NCI-H526 treated with DMSO at 0.1 percent for 48 hours (cell line): Measurements from ENCODE around the gene FAM72C.
"Not testable (repeated sequence)": the region's sequence is repeated elsewhere in the genome, so short reads cannot be mapped to it uniquely, and the experiment has no call there.

Experiments used
- DNase-seq: peaks from one replicate; lab custom pipeline; 2025; lab: John Stamatoyannopoulos, UW

The FAM72C gene

DNA sequence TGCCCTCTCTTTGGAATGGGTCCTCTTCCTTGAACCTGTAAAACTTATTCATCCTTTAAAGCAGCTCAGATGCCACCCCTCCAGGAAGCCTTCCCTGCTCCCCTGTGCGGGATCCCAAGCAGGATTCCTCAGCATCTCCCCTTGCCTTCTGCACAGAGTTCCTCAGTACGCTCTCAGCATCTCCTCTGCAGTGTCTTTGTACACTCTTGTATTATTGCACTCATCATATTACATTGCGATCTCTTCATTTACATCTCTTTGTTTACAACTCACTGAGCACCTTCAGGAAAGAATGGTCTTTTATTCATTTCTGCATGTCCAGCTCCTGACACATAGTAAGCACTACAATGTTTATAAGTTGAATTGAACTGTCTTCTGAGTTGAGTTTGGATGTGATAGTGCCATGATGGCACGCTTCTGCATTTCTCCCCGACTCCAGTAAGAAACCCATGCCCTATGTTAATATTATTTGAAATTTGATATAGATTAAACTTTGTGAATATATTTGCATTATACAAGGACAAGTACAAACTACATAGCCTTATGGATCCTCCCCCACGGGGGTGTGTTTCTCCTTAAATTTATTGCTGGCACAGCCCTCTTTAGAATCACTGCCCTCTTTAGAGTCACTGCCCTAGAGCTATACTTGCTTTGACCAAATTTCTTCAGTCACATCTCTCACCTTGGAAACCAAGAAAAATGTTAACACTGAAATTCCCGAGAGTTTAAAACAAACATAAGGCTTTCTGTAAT, 13.1 kb upstream of the FAM72C start:
- not testable (repeated sequence) for DNase-seq

DNA sequence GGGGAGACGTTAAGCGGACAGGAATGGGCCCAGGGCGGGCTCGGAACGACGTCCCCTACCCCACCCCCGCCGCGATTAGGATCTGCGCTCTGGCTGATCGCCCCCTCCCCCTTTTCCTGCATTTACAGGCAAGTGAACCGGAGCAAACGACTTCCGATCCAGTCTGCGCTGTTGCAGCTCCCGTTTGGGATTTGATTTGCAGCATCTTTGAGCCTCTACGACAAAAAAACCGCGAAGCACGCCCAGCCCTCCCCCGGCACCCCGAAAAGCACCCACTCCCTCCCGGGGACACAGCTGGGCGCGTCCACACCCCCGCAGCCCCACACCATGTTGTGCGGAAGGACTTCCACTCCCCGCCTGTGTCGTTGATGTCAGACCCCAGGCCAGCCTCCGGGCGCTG, 2.6 kb upstream of the FAM72C start:
- not testable (repeated sequence) for DNase-seq

DNA sequence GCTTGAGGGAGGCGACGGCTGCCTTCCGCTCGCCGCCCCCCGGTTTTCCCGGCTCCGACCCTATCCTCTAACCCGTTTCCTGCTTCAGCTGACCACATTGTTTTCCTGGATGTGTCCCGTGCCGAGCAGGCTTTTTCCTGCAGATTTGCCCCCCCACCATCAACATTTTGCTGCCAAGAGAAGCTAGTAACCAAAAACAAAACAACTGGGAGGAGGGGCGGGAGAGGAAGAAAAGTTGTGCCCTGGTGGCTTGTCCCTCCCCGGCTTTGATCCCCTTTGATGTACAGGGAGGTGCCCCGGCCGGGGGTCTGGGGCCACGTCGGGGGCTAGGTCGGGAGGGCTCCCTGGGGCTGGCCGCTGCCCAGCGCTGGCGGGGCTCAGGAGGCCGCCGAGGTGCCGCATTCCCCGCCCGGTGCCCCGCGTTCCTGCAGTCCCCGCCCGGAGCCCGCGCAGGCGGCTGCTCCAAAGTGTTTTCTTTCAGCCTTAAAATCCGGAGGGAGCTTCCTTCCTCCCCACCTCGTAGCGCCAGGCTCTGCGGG, 2.2 kb upstream of the FAM72C start:
- DNase-seq: not testable (repeated sequence)

DNA sequence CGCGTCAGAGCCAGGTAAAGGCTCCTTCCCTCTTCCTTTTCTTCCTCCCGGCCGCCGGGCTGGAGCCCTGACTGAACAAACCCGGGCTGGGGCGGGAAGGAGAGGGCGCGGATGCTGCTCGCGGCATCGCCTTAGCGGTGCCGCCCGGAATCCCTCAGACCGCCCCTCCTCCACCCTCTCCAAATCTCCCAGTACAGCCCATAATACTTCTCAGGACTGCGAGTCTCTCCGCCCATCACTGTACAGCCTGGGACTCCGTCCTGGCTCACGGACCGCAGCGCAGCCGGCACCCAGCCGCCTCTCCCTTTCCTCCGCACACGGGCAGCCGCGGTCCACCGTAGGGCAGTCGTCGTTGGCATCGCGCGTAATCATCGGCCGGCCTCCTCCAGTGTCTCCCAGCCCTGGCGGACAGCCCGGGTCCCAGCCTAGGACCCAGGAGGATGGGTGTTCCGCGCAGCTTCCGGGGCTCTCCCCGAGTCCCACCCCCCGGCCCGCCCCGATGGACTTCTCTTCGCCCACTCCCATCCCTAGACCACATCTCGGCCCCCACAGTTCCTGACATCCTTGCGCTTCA, 1.1 kb upstream of the FAM72C start:
- not testable (repeated sequence) for DNase-seq

DNA sequence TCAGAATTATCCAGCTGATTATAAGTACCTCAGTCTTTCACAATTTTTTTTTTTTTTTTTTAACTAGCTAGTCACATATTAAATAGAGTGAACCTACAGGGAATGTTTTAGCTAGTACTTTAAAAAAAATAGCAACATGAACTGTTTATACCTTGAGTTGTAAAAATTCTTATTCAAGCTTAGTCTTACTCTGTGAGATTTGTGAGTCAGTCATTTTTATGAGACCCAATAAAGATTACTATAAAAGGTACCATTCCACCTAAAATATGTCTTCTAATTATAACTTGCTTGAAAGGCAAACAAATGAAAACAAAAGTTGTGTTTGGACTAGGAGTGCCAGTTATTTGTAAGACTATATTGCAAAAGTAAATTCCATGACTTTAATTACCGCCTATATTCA, 5.9 kb downstream of the FAM72C start:
- not testable (repeated sequence) for DNase-seq

DNA sequence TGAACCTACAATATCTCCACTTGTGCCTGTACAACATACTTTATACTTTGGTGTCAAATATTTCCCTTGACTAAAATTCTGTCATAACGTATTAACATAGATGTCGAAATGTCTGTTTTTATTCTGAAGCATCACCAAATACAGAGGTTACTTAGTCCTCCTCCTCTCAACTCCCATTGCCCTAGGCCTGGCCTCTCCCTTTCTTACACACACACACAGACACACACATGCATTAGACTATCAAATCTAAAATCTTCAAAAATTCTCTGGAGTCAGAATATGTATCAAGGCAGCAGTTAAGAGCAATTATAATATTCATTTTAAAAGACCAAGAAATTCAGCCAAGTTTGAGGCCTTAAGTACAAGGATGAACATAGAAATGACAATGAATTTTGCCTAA, 7.5 kb downstream of the FAM72C start:
- DNase-seq: not testable (repeated sequence)

DNA sequence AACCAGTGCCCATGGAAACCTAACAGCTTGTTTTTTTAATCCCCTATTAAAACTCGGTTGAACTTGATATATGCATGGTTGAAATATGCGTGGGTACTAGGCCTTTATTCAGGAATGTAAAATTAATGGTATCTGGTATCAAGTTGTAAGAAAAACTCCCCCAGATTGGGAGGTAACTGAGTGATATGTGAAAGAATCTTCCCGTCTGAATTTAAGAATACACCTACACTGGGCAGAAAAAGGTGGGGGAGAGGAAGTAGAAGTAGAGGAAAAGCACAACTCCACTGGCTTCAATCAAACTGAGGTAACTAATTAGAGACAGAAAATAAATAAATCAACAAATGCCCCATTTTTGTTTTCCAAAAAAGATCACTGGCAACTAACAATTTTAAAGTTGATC, 15.9 kb downstream of the FAM72C start:
- not testable (repeated sequence) for DNase-seq

DNA sequence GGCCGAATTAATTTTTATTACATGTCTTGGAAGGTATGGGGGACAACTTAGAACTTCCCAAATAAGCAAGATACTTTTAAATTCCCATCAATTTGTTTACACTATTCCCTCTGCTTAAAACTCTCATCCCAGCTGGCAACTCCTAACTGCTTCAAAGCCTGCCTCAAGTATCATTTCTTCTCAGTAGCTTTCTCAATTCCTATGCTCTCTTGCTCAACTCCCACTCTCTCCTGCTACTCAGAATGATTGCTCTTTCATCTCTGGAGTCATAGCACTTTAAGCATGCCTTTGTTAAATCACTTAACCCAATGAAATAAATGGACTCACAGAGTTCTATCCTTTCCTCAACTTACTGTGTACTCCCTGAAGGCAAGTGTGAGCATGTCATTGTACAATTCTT, 18.9 kb downstream of the FAM72C start:
- DNase-seq: not testable (repeated sequence)

DNA sequence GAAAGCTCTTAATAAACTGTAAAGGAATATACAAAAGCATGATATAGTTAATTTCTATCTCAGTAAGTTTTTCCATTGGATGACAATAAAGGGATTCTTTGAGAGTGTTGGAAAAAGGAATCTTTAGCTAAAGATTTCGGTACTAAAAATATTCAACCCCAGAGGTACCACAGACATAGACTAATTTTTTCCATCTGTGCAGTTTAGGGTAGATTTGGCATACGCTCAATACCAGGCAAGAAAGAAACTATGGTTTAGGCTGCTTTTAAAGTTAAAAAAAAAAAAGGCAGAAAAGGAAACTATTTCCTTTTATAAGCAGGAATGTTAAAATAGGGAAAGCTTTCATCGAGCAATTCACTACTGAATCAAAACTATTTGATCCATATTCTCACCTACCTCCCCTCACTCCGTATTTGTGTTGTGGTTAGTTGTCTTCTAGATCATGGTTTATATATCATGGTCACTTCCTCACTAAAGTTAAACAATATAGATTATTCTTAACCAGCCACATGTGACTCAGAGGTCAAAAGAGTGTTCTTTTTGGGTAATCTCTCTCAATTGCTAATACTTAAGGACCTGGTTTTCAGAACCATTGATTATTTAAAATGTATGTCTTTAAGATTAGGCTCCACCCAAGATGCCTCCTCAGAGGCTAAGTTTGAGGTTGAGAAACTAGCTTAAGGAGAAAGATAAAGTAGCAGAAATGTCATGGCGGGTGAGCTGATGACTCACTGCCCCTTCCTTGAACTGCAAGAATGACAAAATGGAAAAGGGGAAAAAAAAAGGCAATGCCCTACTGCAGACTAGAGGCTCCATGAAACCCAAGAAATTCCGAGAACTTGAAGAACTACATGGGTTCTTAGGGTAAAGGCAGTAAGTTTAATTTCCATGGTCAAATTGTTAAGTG, 20.0 kb downstream of the FAM72C start:
- DNase-seq: not testable (repeated sequence)

DNA sequence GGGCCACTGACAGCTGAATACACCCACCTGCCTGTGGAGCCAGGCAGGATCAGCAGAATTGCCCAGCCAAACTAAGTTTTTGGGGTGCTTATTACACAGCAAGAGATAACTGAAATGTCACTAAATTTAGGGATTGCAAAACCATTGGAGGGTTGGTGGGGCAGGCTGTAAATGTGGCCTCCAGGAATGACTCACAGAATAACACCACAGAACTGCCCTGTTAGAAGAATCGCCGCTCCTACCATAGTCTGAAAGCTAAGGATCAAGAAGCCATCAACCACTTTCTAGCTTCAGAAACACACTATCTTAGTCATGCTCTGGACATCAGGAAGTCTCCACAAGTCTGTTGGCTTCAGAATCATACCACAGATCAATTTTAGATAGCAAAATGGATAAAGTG, 24.0 kb downstream of the FAM72C start:
- DNase-seq: not testable (repeated sequence)

DNA sequence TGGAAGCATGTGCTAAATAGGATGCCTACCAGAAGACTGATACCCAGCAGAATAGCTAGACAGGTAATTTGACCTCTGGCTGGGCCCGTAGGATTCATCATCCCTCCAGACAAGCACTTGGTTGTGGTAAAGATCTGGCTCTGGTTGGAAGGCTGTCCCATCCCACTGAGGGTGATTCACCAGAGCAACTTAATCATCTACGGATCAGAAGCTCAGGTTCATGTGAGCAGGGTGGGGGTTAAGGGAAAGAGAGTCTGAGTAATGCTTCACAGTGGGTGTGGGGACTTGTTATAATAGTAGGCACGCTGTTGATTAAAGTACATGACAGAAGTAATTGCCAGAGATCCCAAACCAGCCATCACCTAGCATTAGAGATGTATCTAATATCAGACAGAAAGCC, 26.5 kb downstream of the FAM72C start:
- not testable (repeated sequence) for DNase-seq

DNA sequence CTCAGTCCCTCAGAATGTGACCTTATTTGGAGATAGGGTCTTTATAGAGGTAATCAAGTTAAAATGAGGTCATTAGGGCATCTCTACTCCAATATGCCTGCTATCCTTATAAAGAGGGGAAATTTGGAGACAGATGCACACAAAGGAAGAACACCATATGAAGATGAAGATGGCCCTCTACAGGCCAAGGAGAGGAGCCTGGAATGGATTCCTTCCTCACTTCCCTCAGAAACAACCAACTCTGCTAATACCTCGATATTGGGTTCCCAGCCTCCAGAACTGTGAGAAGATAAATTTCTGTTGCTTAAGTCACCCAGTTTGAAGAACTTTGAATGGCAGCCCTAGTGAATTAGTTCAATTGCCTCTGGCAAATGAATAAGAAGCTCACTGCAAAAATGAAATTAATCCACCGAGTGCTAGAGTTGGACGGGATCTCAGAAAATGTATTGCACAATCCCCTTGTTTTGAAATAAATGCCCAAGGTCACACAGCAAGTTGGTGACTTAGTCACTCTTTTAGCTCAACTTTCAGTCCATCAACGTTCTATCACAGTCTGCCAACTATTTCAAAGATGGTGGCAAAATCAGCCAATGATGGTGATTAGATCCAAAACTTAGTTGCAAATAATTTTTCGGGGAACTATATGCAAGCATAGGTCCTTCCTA, 27.1 kb downstream of the FAM72C start:
- DNase-seq: not testable (repeated sequence)

DNA sequence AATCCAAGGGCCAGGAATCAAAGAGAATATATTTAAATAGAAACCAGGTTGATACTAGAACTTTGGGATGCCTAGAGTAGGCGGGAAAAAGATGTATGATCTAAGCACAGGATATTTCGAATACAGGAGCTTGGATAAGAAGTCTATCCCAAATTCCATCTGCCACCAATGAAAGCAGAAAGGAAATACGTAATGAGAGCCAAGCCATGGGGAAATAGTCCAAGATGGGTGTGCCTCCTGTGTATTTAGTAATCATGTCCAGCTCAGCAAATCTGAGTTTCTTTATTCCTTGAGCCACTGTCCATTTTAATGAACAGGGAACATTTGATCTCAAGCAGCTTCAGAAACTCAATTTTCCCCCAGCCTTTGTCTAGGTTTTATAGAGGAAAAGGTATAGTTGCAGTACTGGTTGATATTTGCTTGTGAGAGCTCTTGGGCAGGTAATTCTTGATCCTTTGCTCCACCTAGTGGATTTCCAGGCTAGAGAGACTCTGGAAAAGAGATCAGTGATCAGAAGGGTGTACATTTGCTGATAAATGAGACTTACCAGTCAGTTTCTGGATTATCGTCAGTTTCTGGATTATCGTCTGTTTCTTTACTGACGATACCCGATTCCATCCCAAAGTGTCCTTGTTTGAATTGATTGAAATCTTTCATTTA, 28.3 kb downstream of the FAM72C start:
- not testable (repeated sequence) for DNase-seq

DNA sequence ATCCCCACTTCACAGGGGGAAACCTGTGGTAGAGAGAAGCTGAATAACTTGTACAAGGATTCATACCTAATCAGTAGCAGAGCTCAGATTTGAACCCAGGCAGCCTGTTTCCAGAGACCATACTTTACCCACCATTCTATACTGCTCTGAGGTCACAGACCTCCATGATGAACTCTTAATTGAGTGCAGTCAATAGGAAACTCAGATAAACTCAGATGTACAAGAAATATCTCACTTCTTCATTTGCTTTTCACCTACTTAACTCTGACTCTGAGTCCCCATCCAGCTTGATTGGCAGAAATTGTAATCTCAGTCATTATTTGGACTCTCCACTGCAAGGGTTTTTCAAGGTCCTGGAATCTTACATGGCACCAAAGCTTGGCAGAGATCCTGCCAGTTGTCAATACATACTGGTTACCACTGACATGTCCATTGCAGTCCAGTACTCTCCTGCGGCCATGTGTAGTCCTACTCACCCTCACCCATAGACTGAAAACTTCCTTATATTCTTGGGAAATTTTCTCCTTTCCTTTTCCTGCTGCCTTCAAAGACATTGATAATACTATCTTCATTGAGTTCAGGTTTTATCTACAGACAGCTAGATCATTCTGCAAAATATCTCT, 29.4 kb downstream of the FAM72C start:
- not testable (repeated sequence) for DNase-seq

DNA sequence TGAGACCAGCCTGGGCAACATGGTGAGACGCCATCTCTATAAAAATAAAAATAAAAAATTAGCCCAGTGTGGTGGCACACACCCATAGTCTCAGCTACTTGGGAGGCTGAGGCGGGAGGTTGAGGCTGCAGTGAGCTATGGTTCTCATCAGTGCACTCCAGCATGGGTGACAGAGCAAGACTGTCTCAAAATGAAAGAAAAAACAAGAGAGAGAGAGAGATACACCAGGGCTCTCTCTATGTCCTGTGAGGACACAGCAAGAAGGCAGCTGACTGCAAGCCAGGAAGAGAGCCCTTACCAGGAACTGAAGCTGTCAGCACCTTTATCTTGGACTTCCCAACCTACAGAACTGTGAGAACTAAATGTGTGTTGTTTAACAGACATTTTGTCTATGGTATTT, 32.1 kb downstream of the FAM72C start:
- DNase-seq: not testable (repeated sequence)

DNA sequence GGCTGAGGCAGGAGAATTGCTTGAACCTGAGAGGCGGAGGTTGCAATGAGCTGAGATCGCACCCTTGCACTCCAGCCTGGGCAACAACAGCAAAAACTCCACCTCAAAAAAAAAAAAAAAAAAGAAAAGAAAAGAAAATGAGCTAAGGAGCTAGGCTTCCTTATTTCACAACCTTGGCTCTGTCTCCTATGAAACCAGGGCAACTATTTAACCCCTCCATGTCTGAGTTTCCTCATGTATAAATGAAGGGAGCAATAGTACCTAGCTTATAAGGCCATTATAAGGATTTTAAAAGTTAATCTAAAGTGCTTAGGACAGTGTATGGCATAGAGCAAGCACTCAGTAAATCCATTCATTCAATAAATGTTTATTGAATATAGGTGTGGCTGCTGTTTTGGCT, 32.9 kb downstream of the FAM72C start:
- not testable (repeated sequence) for DNase-seq

DNA sequence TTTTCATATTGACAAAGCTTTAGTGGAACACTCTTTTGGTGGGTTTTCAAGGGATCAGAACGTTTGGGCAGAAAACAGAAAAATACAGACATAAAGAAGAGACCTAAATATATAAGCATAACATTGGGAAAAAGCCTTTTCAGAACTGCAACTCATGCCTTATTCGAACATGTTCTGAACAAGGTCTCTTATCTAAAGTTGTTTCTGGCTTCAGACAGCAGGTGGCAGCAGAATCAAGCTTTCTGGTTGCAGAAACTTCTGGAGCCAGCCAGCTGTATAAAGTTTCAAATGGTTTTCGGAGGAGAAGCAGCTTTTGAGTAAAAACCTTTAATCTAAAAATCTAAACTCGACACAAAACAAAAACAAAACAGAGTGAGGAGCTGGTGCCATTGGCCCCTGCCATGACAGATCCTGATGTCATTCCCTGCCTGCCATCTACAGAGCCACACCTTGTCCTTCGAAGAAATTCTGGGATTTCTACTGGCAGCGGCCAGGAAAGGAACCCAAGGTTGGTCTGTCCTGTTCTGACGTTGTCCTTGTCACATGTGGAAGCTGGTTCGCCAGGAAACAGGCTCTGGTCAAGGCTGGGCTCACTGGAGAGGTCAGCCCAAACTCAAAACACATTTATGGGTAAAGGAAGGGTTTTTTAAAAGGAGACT, 35.2 kb downstream of the FAM72C start:
- peak; percentile 5 for DNase-seq

DNA sequence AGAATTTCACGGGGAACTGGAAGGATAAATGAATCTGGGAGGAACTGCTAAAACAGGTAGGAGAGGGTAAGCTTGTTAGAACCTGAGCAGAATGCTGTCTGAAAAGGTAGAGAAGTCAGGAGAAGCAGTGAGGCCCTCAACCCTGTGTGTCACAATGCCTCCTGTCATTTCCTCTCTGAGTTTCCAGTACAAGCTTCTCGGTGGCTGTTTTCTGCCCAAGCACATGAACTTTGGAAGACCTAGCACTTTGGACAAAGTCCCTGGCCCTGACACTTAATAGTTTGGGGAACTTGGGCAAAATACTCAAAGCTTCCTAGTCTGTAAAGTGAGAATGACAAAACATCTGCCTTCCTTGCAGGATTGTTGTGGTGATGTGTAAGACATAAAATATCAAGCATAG, 52.7 kb downstream of the FAM72C start:
- DNase-seq: not testable (repeated sequence)

DNA sequence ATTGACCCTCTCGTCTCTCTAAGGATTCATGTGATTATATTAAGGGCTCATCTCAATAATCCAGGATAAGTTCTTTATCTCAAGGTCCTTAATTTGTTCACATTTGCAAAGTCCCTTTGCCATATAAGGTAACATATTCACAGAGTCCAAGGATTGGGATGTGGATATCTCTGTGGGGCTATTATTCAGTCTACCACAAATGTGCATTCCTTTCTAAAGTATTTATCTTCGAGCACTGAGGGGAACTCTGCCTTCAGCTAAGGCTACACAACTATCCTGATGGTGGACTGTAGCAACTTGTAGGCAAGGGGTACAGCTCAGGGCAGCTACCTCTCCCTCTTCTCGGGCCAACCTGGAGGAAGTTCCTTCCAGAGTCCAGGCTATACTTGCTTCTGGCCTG, 53.2 kb downstream of the FAM72C start:
- not testable (repeated sequence) for DNase-seq

DNA sequence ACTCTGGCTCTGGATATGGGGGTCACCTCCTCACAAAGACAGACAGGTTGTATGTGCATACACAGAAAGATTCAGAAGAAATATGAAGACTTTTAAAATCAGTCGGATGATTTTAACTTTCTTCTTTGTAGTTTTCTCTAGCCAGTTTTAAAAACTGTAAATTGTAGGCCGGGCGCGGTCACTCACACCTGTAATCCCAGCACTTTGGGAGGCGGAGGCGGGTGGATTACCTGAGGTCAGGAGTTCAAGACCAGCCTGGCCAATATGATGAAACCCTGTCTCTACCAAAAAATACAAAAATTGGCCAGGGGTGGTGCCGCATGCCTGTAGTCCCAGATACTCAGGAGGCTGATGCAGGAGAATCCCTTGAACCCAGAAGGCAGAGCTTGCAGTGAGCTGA, 58.1 kb downstream of the FAM72C start:
- not testable (repeated sequence) for DNase-seq
